Measurements from ENCODE around the gene TBC1D9B. TPM values are rescaled to one million over a fixed set of nuclear protein-coding genes. Genes with fewer than 3 reads are reported as not detected.

TBC1D9B gene
- total RNA-seq, 1 donor from 2014 or later = 125 TPM

GRCh38 chr5:179833709-179834070 lies 74.0 kb downstream of the TBC1D9B start:
- peaks cover 7 to 82% of the 10 kb centered on the region in 2 donors for H3K36me3 ChIP-seq
- no peak for DNase-seq (ENCODE audit: extremely low spot score in 2 of 2)
- no peak overlapping the region for H3K27ac ChIP-seq

GRCh38 chr5:179833056-179833708 lies 74.5 kb downstream of the TBC1D9B start:
- H3K4me1 ChIP-seq = peaks cover 18% of the 10 kb centered on the region
- TF ChIP-seq CTCF (IDR thresholded peaks at IDR 0.05) = no peak
- TF ChIP-seq POLR2A (IDR thresholded peaks at IDR 0.05) = no peak
- TF ChIP-seq POLR2AphosphoS5 (IDR thresholded peaks at IDR 0.05; ENCODE audit: insufficient read depth in 1 of 2, low read depth in 1 of 2) = peak in 1 of 2 donors; percentile 24
- no peak overlapping the region for H3K27ac ChIP-seq
- peaks cover 7 to 85% of the 10 kb centered on the region in 2 donors for H3K36me3 ChIP-seq
- no peak overlapping the region for H3K4me3 ChIP-seq
- no peaks in the 10 kb centered on the region for H3K27me3 ChIP-seq
- DNase-seq (ENCODE audit: extremely low spot score in 2 of 2) = no peak
- H3K9me3 ChIP-seq = no peaks in the 10 kb centered on the region
- intact Hi-C loops (cut with DNase I) = no loop called here

More at GRCh38 chr5:179833709-179834070, 74.0 kb downstream of the TBC1D9B start:
- H3K9me3 ChIP-seq = no peaks in the 10 kb centered on the region
- H3K4me1 ChIP-seq = peaks cover 14% of the 10 kb centered on the region
- intact Hi-C loops (cut with DNase I) = no loop called here
- no peak overlapping the region for H3K4me3 ChIP-seq
- H3K27me3 ChIP-seq = no peaks in the 10 kb centered on the region
- TF ChIP-seq POLR2A (IDR thresholded peaks at IDR 0.05) (no peak), CTCF (IDR thresholded peaks at IDR 0.05) (no peak), POLR2AphosphoS5 (IDR thresholded peaks at IDR 0.05; ENCODE audit: insufficient read depth in 1 of 2, low read depth in 1 of 2) (no peak)

GRCh38 chr5:179832039-179832745 lies 75.5 kb downstream of the TBC1D9B start:
- intact Hi-C loops (cut with DNase I) = no loop called here
- no peak overlapping the region for H3K27ac ChIP-seq
- no peak for DNase-seq (ENCODE audit: extremely low spot score in 2 of 2)
- TF ChIP-seq POLR2A (IDR thresholded peaks at IDR 0.05) = no peak
- TF ChIP-seq CTCF (IDR thresholded peaks at IDR 0.05) = no peak
- no peak for TF ChIP-seq POLR2AphosphoS5 (IDR thresholded peaks at IDR 0.05; ENCODE audit: insufficient read depth in 1 of 2, low read depth in 1 of 2)
- H3K27me3 ChIP-seq = no peaks in the 10 kb centered on the region
- H3K4me1 ChIP-seq = peaks cover 28% of the 10 kb centered on the region
- no peaks in the 10 kb centered on the region for H3K9me3 ChIP-seq
- no peak overlapping the region for H3K4me3 ChIP-seq
- peaks cover 7 to 83% of the 10 kb centered on the region in 2 donors for H3K36me3 ChIP-seq

DNA sequence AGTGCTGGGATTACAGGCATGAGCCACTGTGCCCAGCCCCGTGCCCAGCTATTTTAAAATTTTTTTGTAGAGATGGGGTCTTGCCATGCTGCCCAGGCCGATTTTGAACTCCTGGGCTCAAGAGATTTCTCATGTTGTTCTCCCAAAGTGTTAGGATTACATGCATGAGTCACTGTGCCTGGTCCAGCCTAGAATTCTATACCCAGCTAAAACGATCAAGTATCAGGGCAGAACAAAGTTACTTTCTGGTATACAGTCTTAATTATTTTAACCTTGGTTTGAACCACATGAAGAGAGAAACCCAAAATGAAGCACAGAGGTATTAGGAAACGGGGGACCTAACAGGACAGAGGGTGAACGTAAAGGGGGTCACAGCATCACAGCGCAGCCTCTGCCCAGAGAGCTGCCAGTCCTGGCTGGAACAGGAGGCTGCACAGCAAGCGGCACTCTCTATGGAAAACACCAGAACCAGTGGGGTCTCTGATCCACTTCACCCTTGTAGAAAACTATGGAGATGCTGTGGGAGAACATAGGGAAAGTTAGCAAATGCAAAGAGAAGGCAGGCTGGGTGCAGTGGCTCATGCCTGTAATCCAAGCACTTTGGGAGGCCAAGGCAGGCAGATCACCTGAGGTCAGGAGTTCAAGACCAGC lies 76.8 kb downstream of the TBC1D9B start:
- H3K27me3 ChIP-seq = no peaks in the 10 kb centered on the region
- peaks cover 30% of the 10 kb centered on the region for H3K4me1 ChIP-seq
- peaks cover 0 to 82% of the 10 kb centered on the region in 2 donors for H3K36me3 ChIP-seq
- TF ChIP-seq POLR2A (IDR thresholded peaks at IDR 0.05) (no peak), POLR2AphosphoS5 (IDR thresholded peaks at IDR 0.05; ENCODE audit: insufficient read depth in 1 of 2, low read depth in 1 of 2) (no peak), CTCF (IDR thresholded peaks at IDR 0.05) (no peak)
- H3K9me3 ChIP-seq = no peaks in the 10 kb centered on the region
- no peak for DNase-seq (ENCODE audit: extremely low spot score in 2 of 2)
- no peak overlapping the region for H3K27ac ChIP-seq
- intact Hi-C loops (cut with DNase I) = no loop called here
- H3K4me3 ChIP-seq = no peak overlapping the region

Measured in vagina (tissue), 2 donors.